Right renal pelvis (tissue), 4 donors: ENCODE data around the gene AMTN. TPM values are rescaled to one million over a fixed set of nuclear protein-coding genes. Genes with fewer than 3 reads are reported as not detected.
"Not testable (repeated sequence)": the region's sequence is repeated elsewhere in the genome, so short reads cannot be mapped to it uniquely, and the experiment has no call there.

ENCODE experiments used
- DNase-seq, 4 donors: peaks; one replicate each; pipeline ENCODE4 v3.0.0-alpha.2; 2013; ENCODE audit warnings: low read depth in 4 of 4, low spot score in 3 of 4, missing footprints in 1 of 4
- polyA plus RNA-seq, 4 donors: library from polyadenylated mRNA; unstranded; fragments of 120-200 nt; gene quantifications; one replicate each; pipeline ENCODE4 v1.2.1, GENCODE V29; 2013; ENCODE audit not compliant: insufficient read length in 4 of 4

The AMTN gene
- not detected for polyA plus RNA-seq

- DNase-seq, result no peak
Observed at GRCh38 chr4:70518269-70518668, at the start of gene AMTN. TSS of gene AMTN (plus strand) at chr4:70518569. CDS start at chr4:70518778, 209 bp downstream.

- DNase-seq, result no peak
Observed at GRCh38 chr4:70471897-70472296, 46.5 kb upstream of the AMTN start, which contains the start of gene MUC7. TSS of gene MUC7 (plus strand) at chr4:70472197. CDS start at chr4:70474022, 1,825 bp downstream.

GRCh38 chr4:70473679-70474078, 44.7 kb upstream of the AMTN start:
- DNase-seq, result no peak

- DNase-seq, result no peak
Observed at GRCh38 chr4:70488748-70489147, 29.6 kb upstream of the AMTN start.

GRCh38 chr4:70496231-70496630, 22.1 kb upstream of the AMTN start:
- DNase-seq, result no peak

- DNase-seq, result not testable (repeated sequence)
Observed at GRCh38 chr4:70501838-70502237, 16.5 kb upstream of the AMTN start.

- DNase-seq, result no peak
Observed at GRCh38 chr4:70504733-70505132, 13.6 kb upstream of the AMTN start.

GRCh38 chr4:70505151-70505748, 13.1 kb upstream of the AMTN start:
- DNase-seq, result peak in 3 of 4 donors; percentile 31 to 37 (median 36)

GRCh38 chr4:70508801-70509200, 9.6 kb upstream of the AMTN start:
- no peak for DNase-seq

- DNase-seq, result no peak
Observed at GRCh38 chr4:70511365-70511764, 7.0 kb upstream of the AMTN start.

GRCh38 chr4:70515367-70516250, 2.8 kb upstream of the AMTN start:
- DNase-seq, result no peak

GRCh38 chr4:70518716-70519115, 347 bp downstream of the AMTN start:
- no peak for DNase-seq

GRCh38 chr4:70522626-70523025, 4.3 kb downstream of the AMTN start:
- no peak for DNase-seq

- no peak for DNase-seq
Observed at GRCh38 chr4:70530997-70531396, 12.6 kb downstream of the AMTN start.

- DNase-seq, result no peak
Observed at GRCh38 chr4:70531981-70532380, 13.6 kb downstream of the AMTN start.

GRCh38 chr4:70533211-70533610, 14.8 kb downstream of the AMTN start:
- no peak for DNase-seq

- DNase-seq, result no peak
Observed at GRCh38 chr4:70533791-70534190, 15.4 kb downstream of the AMTN start.

- not testable (repeated sequence) for DNase-seq
Observed at GRCh38 chr4:70534886-70535285, 16.5 kb downstream of the AMTN start.

GRCh38 chr4:70538869-70539268, 20.5 kb downstream of the AMTN start:
- DNase-seq, result no peak

- no peak for DNase-seq
Observed at GRCh38 chr4:70544279-70544868, 26.0 kb downstream of the AMTN start.

GRCh38 chr4:70556856-70557255, 38.5 kb downstream of the AMTN start:
- no peak for DNase-seq
